ENCODE measurements around the gene UGT1A9. TPM values are rescaled to one million over a fixed set of nuclear protein-coding genes. Genes with fewer than 3 reads are reported as not detected.

The UGT1A9 gene
- total and polyA plus RNA-seq, 10 of the 15 experiments (the other 5 are each of a cell fraction or from before 2014, with no cell fraction given) = 0.07 TPM; not detected in 9

DNA sequence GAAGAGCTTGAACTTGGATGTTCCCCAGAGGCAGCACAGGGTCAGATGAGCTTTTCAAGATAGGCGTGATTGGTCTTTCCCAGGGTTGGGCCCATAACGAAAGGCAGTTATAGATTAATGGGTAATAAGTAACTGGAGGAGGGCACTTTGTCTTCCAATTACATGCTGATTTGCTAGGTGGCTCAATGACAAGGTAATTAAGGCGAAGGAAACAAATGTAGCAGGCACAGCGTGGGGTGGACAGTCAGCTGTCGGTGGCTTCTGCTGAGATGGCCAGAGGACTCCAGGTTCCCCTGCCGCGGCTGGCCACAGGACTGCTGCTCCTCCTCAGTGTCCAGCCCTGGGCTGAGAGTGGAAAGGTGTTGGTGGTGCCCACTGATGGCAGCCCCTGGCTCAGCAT is 46.9 kb downstream of the UGT1A9 start, which contains the start of gene UGT1A4 (continued):
- no peak for TF ChIP-seq E2F8 (IDR thresholded peaks at IDR 0.05; ENCODE audit: low read depth, partially characterized antibody)
- TF ChIP-seq EED (IDR thresholded peaks at IDR 0.05; ENCODE audit: low read depth) = no peak
- no peak for TF ChIP-seq SRF (IDR thresholded peaks at IDR 0.05; ENCODE audit: low read depth in 2 of 2, low read length in 2 of 2)
- TF ChIP-seq NR2C1 (IDR thresholded peaks at IDR 0.05) = no peak

DNA sequence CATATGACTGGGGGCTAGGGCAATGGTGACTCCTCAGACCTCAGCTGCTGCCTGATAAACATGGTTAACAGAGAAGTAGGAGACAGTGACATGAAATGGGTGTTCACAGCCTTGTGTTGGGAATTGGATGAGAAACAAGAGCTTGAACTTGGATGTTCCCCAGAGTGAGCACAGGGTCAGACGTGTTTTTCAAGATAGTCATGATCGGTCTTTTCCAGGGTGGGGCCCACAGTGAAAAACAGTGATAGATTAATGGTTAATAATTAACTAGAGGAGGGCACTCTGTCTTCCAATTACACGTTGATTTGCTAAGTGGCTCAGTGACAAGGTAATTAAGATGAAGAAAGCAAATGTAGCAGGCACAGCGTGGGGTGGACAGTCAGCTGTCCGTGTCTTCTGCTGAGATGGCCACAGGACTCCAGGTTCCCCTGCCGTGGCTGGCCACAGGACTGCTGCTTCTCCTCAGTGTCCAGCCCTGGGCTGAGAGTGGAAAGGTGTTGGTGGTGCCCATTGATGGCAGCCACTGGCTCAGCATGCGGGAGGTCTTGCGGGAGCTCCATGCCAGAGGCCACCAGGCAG is 57.1 kb downstream of the UGT1A9 start, which contains the start of gene UGT1A3:
TSS of gene UGT1A3 (plus strand) at position 320 of the 579 bp plus-strand sequence. CDS start at position 405, 85 bp downstream.
- no peaks in the 10 kb centered on the region for H4K20me1 ChIP-seq (ENCODE audit: control insufficient read depth, insufficient read depth)
- no peak within 1 kb of the TSS for H3K4me2 ChIP-seq (ENCODE audit: control insufficient read depth, insufficient read depth)
- ChIA-PET POLR2A (no interaction called here), RAD21 (ENCODE audit: unreplicated experiment) (no interaction called here), SMC1A (ENCODE audit: uncharacterized antibody, unreplicated experiment) (no interaction called here), CTCF (no interaction called here)
- in situ Hi-C loops (cut with MboI) (no loop called here), intact Hi-C loops (cut with micrococcal nuclease; ENCODE audit: unreplicated experiment) (no loop called here)
- TF ChIP-seq IKZF1 (conservative IDR thresholded peaks at IDR 0.05) (no peak), E2F8 (IDR thresholded peaks at IDR 0.05; ENCODE audit: low read depth, partially characterized antibody) (no peak), SUZ12 (IDR thresholded peaks at IDR 0.05; ENCODE audit: unreplicated experiment) (no peak), NR2C1 (IDR thresholded peaks at IDR 0.05) (no peak), SUPT20H (IDR thresholded peaks at IDR 0.05; ENCODE audit: borderline replicate concordance, control insufficient read depth, low read depth, low read length) (no peak), GATAD2B (conservative IDR thresholded peaks at IDR 0.05; ENCODE audit: low read depth) (no peak), SREBF2 (IDR thresholded peaks at IDR 0.05; ENCODE audit: low read length) (no peak), BACH1 (IDR thresholded peaks at IDR 0.05; ENCODE audit: borderline replicate concordance) (no peak)
- TF ChIP-seq, protein P1, sequence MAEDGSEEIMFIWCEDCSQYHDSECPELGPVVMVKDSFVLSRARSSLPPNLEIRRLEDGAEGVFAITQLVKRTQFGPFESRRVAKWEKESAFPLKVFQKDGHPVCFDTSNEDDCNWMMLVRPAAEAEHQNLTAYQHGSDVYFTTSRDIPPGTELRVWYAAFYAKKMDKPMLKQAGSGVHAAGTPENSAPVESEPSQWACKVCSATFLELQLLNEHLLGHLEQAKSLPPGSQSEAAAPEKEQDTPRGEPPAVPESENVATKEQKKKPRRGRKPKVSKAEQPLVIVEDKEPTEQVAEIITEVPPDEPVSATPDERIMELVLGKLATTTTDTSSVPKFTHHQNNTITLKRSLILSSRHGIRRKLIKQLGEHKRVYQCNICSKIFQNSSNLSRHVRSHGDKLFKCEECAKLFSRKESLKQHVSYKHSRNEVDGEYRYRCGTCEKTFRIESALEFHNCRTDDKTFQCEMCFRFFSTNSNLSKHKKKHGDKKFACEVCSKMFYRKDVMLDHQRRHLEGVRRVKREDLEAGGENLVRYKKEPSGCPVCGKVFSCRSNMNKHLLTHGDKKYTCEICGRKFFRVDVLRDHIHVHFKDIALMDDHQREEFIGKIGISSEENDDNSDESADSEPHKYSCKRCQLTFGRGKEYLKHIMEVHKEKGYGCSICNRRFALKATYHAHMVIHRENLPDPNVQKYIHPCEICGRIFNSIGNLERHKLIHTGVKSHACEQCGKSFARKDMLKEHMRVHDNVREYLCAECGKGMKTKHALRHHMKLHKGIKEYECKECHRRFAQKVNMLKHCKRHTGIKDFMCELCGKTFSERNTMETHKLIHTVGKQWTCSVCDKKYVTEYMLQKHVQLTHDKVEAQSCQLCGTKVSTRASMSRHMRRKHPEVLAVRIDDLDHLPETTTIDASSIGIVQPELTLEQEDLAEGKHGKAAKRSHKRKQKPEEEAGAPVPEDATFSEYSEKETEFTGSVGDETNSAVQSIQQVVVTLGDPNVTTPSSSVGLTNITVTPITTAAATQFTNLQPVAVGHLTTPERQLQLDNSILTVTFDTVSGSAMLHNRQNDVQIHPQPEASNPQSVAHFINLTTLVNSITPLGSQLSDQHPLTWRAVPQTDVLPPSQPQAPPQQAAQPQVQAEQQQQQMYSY (CRISPR knock-in tag; IDR thresholded peaks at IDR 0.05) = no peak
- DNase-seq (ENCODE audit: low read depth, low spot score) = no peak
- H2AFZ ChIP-seq (ENCODE audit: control insufficient read depth, low read depth, low read length) = no peak within 1 kb of the TSS
- no peak within 1 kb of the TSS for H3K9ac ChIP-seq (ENCODE audit: control insufficient read depth, insufficient read depth, low read length)
- no peak for FAIRE-seq
- no peak within 1 kb of the TSS for H3K27ac ChIP-seq (ENCODE audit: control insufficient read depth, insufficient read depth)
- ATAC-seq = no peak
- H3K4me1 ChIP-seq (ENCODE audit: control insufficient read depth, insufficient read depth, low read length) = no peaks in the 10 kb centered on the region
- H3K27me3 ChIP-seq (replicated peaks in 1 of 2; ENCODE audit: control insufficient read depth in 2 of 2, insufficient read depth in 2 of 2, low read length in 1 of 2) = no peaks in the 10 kb centered on the region
- H3K9me3 ChIP-seq (replicated peaks; ENCODE audit: control insufficient read depth, insufficient read depth, low read length) = no peaks in the 10 kb centered on the region
- no peaks in the 10 kb centered on the region for H3K36me3 ChIP-seq (ENCODE audit: control insufficient read depth in 2 of 2, insufficient read depth in 2 of 2, low read length in 1 of 2)
- no peaks in the 10 kb centered on the region for H3K79me2 ChIP-seq (ENCODE audit: control insufficient read depth, insufficient read depth, low read length)
- 26% methylated on average over 8 of the region's 8 CpGs for WGBS (ENCODE audit: insufficient coverage, insufficient replicate concordance, low lambda C conversion rate, missing lambda C conversion rate)
- no TSS peak for BruUV-seq (replicated peaks)
- no peak within 1 kb of the TSS for H3K4me3 ChIP-seq
